HG03439 (cell line): ENCODE data around the gene KIF22.
"Not testable (repeated sequence)": the region's sequence is repeated elsewhere in the genome, so short reads cannot be mapped to it uniquely, and the experiment has no call there.

Source experiments
- ATAC-seq: cut with Tn5 transposase; IDR thresholded peaks from one replicate; pipeline ENCODE4 v1.9.1; 2021; ENCODE audit warnings: mild to moderate bottlenecking, moderate library complexity; ENCODE audit not compliant: unreplicated experiment

Gene KIF22

DNA sequence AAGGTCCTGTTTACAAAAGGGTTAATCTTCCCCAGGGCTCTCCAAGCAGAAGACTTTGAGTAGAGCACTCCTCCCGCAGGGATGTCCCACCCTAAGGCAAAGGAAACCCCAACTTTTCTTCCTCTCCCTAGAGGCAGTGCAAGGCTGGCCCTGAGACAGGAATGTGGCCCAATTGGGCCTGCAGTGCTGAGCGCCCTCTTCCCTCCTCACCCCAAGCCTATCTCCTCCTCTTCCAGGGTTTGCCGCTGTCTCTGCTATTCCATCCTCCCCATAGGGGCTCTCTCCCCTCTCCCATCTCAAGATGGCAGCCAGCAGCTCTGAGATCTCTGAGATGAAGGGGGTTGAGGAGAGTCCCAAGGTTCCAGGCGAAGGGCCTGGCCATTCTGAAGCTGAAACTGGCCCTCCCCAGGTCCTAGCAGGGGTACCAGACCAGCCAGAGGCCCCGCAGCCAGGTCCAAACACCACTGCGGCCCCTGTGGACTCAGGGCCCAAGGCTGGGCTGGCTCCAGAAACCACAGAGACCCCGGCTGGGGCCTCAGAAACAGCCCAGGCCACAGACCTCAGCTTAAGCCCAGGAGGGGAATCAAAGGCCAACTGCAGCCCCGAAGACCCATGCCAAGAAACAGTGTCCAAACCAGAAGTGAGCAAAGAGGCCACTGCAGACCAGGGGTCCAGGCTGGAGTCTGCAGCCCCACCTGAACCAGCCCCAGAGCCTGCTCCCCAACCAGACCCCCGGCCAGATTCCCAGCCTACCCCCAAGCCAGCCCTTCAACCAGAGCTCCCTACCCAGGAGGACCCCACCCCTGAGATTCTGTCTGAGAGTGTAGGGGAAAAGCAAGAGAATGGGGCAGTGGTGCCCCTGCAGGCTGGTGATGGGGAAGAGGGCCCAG lies 22.4 kb downstream of the KIF22 start:
- no peak for ATAC-seq

DNA sequence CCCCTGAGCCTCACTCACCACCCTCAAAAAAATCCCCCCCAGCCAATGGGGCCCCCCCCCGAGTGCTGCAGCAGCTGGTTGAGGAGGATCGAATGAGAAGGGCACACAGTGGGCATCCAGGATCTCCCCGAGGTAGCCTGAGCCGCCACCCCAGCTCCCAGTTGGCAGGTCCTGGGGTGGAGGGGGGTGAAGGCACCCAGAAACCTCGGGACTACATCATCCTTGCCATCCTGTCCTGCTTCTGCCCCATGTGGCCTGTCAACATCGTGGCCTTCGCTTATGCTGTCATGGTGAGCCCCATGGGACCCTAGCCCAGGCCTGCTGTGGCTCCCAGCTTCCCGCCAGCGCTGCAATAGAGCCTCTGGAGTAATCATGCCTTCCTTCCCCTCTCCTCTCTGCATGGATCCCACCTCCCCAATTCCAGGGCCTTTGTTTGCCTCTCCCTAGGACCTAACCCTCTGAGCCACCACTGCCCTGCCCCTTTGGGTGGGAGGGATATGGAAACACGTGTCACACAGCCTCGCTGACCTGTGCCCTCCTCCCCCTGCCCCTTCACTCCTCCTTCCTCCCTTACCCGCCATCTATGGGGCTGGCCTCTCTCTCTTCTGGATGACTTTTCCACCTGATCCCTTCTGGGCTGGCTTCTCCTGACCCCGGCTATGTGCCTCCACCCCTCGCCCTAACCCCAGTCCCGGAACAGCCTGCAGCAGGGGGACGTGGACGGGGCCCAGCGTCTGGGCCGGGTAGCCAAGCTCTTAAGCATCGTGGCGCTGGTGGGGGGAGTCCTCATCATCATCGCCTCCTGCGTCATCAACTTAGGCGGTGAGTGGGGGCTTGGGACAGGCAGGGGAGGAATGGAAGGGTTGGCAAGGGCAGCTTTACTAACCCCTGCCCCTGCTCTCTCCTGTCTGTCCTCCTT lies 23.4 kb downstream of the KIF22 start:
- ATAC-seq: no peak

DNA sequence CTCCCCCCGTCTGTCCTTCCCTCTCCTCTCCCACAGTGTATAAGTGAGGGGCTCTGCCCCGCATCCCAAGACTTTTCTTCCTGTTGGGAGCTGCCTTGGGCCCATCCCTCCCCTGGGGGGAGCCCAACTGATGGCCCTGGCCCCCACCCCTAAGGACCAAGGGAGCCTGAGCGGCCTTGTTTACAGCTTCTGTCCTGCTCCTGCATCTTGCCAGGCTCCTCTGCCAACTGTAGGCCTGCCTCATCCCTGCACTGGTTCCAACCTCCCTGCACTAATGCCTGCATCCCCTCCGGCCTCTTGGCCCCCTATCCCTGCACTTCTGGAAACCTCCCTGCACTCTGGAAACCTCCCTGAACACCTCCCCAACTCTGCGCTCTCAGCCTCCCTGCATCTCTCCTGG lies 24.0 kb downstream of the KIF22 start:
- ATAC-seq: no peak

DNA sequence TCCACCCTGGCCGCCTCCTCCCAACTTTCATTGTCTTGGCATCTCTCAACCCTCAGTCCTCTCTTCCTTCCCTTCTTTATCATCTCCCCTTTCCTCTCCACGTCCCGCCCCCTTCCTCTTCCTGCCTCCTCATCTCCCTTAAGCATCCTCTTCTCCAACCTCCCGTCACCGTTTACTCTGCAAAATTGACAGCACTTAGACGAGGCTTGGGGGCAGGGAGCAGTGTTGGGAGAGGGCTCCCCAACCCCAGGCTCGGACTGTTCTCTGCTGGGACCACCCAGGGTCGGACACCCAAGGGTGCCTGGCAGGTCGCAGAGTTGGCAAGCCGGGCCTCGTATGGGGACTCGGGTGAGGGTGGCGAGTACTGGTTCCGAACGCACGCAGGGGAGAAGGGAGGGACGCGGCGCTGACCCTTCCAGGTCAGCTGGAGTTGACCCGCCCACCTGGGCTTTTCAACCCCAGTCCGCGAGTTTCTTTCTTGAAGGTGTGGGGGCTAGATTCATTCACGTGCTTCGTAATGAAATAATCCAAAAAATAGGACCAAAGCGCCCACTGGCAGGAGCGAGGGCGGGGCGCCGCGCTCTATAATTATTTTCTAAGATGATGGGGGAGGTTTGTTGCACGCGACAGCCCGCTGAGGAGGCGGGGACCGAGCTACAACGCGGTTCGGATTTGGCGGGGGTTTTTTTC lies 24.6 kb downstream of the KIF22 start:
- ATAC-seq: no peak

DNA sequence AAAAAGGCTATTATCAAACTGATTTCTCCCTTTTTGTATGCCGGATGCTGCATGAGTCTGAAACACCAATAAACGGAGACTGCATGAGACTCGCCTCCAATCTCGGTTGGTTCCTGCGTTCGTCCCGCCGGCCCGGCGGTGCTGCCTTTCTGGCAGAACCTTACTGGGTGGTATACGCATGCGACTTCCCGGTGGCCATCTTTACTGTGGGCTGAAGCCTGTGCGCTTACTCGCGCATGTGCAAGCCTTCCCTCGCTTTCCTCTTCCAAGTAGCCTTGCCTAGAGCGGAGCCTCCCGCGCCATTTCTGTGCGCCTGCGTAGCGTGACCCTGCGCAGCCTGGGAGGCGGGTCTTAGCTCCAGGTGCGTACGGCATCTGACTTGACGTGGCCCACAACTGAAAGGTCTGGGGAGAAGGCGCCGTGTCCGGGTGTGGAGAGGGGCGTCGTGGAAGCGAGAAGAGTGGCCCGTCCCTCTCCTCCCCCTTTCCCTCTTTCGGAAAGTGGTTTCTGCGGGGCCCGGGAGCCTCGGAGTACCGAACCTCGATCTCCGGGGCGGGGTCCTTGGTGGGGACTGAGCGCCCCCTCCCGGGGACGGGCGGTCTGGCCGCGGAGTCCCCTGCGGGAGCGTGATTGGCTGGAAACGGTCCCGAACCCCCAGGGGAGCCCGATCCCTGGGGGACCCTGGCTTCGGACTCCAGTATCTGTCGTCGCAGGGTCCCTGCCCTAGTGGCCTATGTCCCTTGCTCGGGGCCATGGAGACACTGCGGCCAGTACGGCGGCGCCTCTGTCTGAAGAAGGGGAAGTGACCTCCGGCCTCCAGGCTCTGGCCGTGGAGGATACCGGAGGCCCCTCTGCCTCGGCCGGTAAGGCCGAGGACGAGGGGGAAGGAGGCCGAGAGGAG lies 25.5 kb downstream of the KIF22 start, which contains the start of gene PAGR1:
Gene PAGR1 (plus strand): TSS at position 360 of the 901 bp plus-strand sequence. CDS start 374 bp downstream, at position 734.
- peak; percentile 63 for ATAC-seq

DNA sequence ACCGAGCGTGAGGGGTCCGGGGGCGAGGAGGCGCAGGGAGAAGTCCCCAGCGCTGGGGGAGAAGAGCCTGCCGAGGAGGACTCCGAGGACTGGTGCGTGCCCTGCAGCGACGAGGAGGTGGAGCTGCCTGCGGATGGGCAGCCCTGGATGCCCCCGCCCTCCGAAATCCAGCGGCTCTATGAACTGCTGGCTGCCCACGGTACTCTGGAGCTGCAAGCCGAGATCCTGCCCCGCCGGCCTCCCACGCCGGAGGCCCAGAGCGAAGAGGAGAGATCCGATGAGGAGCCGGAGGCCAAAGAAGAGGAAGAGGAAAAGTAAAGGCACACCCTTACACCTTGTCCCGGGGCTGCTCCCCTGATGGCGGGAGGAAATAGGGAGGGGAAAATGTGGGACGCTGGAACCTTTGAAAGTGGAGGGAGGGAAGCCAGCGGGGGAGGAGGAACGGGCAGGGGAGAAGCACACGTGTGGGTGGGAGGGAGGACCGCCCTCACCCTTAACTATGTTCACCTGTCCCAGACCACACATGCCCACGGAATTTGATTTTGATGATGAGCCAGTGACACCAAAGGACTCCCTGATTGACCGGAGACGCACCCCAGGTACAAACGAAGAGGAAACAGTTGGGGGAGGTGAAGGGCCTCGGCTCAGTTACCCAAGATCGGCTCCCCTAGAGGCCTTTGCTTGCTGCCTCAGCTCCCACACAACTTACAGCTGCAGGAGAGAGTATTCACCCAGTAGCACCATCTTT lies 26.3 kb downstream of the KIF22 start:
- ATAC-seq: peak; percentile 11

DNA sequence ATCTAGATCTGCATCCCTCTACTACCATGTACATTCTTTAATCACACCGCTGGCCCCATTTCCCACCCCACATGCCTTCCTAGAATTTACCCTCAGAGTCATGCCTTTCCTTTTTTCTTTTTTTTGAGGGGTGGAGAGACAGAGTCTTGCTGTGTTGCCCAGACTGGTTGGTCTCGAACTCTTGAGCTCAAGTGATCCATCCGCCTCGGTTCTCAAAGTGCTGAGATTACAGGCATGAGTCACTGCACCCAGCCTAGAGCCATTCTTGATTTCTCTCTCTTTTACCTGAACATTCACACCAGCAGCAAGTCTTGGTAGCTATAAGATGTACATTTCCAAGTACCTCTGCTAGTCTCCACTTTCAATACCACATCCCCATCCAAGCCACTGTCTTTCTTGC lies 27.5 kb downstream of the KIF22 start:
- no peak for ATAC-seq

DNA sequence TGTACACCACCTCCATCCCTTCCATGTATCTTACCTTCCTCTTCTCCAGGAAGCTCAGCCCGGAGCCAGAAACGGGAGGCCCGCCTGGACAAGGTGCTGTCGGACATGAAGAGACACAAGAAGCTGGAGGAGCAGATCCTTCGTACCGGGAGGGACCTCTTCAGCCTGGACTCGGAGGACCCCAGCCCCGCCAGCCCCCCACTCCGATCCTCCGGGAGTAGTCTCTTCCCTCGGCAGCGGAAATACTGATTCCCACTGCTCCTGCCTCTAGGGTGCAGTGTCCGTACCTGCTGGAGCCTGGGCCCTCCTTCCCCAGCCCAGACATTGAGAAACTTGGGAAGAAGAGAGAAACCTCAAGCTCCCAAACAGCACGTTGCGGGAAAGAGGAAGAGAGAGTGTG lies 29.0 kb downstream of the KIF22 start:
- no peak for ATAC-seq

DNA sequence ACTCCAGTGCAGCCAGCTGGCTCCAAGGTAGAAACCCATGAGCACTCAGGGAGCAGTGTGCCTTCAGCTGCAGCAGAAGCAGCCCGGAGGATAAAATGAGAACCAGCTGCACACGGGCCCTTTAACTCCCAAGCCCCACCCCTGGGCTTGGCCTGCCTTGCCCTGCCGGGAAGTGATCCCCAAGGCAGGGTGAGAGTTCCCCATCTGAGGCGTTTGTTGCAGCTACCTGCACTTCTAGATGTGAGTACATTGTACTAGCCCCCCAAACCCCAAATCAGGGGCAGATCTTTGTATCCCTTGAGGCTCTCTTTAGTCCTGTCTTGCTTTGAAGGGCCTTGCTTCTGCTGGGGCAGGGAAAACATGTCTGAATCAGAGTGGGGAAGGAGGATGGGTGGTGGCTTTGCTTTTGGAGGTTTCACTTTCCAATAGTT lies 29.7 kb downstream of the KIF22 start, which contains the start of gene MVP:
Gene MVP (plus strand): TSS at position 192 of the 431 bp plus-strand sequence. CDS start 10,088 bp downstream, outside the sequence.
- ATAC-seq: no peak

DNA sequence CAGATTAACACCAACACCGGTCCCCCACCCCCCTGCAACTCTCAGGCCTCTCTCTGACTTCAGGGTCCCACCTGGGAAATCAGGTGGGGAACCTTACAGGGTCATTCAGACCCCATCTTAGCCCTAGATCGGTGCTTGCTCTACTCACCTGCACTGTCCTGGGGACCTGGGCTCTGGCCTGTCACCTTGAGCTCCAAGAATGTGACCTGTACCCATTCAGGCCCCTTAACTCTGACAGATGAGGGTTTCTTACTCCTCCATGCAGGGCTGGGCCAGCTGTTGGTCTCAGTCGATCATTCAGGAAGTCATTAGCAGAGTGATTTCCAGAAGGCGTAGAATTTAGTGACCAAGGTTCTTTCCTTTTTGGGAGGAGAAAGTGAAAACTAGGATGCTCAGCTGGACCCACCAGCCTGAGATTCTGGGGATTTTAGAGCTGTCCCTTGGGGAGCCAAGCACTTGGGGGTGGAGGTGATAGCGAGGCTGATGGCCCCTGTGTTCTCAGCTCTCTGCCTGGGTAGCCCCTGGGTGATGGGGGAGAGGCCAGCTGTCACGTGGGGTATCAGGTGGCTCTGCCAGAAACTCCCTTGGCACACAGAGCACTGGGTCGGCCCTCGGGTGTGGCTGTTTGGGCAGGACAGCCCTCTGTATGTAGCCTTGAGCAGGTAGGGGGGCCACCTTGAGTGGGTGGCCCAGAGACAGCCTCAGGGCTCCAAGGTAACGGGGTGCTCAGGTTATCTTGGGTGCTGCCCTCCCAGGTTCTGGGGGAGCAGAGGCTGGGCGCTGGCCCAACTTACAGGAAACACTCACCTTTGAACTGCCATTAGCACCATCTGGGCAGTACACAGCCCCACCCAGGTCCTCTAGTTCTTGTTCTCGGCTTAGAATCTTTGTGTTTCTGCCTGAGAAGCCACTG lies 30.4 kb downstream of the KIF22 start:
- ATAC-seq: peak; percentile 34

DNA sequence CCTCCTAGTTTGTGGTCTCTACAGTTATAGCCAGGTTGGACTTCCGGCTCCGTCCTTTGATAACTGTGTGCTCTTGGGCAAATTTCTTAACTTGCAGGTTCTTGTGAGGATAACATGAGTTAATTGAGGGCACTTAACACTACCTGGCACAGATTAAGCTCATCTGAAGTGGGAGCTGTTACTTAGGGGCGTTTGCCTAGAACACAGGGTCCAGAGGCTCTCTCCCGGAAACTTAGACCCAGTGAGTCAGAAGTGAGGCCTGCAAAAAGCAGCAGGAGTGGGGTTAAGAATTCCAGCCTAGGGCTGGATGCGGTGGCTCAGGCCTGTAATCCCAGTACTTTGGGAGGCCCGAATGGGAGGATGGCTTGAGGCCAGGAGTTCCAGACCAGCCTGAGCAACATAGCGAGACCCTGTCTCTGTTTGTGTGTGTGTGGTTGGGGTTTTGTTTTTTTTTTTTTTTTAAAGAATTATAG lies 31.1 kb downstream of the KIF22 start:
- no peak for ATAC-seq

DNA sequence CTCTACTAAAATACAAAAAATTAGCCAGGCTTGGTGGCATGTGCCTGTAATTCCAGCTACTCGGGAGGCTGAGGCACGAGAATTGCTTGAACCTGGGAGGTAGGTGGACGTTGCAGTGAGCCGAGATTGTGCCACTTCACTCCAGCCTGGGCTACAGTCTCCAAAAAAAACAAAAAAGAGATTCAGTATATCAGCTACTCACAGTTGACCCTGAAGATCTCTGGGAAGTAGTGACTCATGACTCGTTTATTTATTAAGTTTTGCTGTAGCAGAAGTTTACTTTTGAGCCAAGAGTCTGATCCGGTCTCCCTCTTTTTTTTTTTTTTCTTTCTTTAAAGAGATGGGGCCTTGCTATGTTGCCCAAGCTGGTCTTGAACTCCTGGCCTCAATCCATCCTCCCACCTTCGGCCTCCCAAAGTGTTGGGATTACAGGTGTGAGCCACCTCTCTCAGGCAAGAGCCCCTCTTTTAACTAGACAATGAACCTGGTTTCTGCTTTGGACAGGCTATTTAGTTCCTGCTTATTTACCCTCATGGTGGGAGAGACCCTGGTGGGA lies 34.1 kb downstream of the KIF22 start:
- ATAC-seq: no peak

DNA sequence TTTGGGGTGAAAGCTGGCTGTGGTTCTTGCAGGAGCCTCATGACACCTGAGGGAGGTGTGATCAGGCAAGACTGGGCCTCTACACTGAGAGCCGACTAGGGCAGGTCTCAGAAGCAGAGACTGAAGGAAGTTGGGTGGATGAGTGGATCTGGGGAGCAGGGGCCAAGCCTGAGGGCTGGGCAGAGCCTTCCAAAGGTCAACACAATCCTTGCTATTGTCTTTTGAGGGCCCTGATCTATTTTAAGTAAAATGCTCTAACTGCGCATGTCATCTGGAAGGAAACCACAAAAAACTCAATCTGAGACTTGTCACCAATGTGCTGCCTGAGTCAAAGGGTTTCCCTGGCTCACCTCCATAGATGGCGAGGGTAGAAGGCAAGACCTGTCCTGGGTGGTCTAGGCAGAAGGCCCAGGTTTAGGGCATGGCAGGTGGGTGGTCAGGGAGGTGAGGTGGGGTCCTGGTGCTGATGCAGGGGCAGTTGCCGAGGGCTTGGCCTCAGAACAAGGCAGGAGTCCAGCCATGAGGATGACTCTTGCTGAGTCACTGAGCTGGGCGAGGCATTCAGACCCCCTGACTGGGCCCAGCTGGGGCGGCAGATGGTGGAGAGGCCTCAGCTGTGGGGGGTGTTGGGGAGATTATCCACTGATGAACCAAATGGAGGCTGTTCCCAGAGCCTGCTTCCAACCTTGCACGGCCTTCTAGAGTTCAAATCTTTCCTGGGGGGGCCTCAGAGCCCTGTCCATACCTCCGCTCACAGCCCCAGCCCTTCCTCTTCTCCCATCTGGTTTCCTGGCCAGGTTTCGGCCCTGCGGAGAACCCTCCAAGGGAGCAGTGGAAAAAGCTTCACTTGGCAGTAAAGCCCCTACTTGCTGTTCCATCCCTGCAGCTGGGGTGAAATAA lies 34.8 kb downstream of the KIF22 start:
- no peak for ATAC-seq

DNA sequence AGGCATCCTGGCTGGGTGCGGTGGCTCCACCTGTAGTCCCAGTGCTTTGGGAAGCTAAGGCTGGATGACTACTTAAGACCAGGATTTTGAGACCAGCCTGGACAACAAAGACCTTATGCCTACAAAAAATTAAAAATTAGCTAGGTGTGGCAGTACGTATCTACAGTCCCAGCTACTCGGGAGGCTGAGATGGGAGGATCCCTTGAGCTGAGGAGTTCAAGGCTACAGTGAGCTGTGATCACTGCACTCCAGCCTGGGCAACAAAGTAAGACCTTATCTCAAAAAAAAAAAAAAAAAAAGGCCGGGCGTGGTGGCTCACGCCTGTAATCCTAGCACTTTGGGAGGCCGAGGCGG lies 35.8 kb downstream of the KIF22 start:
- no peak for ATAC-seq

DNA sequence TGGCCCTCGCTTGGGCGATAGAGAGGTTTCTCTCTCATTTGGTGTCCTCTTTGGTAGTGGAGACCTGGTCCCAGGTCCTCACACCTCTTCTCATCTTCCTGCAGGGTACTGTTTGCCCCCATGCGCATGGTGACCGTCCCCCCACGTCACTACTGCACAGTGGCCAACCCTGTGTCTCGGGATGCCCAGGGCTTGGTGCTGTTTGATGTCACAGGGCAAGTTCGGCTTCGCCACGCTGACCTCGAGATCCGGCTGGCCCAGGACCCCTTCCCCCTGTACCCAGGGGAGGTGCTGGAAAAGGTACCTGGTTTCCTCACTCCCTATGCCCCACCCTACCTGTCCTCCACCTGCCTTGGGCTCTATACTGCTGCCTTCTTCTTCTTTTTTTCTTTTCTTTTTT lies 40.2 kb downstream of the KIF22 start:
- no peak for ATAC-seq

DNA sequence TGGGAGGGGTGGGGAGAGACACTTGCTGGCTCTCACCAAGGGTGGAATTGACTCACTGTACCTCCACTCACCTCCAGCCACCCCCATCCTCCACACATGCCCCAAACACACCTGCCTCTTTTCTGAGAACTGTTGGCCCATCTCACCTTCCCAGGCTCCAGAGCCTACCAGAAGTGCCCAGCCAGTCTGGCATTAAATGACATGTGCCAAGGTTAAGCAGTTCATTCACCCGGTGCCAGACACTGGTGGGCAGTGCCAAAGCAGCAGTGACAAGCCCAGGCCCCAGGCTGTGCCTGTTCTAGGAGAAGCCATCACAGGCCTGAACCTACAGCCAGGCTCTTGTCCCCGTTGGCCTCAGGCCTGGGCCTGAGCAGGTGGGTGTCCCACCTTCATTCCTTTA lies 40.9 kb downstream of the KIF22 start:
- ATAC-seq: no peak

DNA sequence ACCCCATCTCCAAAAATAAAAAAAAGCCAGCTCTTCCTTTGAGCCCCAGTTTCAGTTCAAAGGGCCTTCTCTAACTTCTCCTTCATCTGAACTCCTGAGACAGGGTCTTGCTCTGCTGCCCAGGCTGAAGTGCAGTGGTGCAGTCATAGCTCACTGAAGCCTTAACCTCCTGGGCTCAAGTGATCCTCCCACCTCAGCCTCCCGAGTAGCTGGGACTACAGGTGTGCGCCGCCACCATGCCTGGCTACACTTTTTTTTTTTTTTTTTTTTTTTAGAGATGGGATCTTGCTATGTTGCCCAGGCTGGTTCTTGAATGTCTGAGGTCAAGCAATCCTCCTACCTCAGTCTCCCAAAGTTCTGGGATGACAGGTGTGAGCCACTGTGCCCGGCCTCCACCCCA lies 42.7 kb downstream of the KIF22 start:
- not testable (repeated sequence) for ATAC-seq
